CD4-positive, alpha-beta T cell treated with Interleukin-6 for 4 hours (primary cell): ENCODE measurements around the gene OR10H5.

Experiments
- DNase-seq: peaks from one replicate; pipeline ENCODE4 v3.0.0-alpha.2; 2020; ENCODE audit warnings: mixed read lengths

The OR10H5 gene

DNA sequence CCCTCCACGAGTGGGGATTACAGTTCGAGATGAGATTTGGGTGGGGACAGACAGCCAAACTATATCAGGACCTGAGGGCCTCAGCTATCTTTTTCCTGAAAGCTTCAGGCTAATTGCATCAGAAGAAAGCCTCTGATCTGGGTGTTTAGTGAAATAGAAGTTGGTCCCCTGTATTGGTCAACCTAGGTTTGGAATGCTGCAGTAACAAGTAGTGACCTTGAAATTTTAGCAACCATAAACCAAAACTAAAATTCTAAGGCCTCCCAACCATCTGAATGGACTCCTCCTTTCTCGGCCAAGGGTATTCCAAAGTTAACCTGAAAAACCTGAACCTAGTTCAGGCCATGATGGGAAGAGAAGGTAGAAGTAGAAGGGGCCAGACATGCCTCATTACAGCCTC lies 62.9 kb downstream of the OR10H5 start:
- no peak for DNase-seq
